ENCODE results near the gene INAFM2. TPM values are rescaled to one million over a fixed set of nuclear protein-coding genes. Genes with fewer than 3 reads are reported as not detected.

INAFM2 gene
- polyA plus RNA-seq, 1 donor, result 15.6 TPM

- DNase-seq, result no peak
These were observed 19.9 kb upstream of the INAFM2 start for GRCh38 chr15:40303576-40303975.

GRCh38 chr15:40305281-40305680, 18.2 kb upstream of the INAFM2 start:
- no peak for DNase-seq

GRCh38 chr15:40306371-40306770, 17.1 kb upstream of the INAFM2 start:
- no peak for DNase-seq

GRCh38 chr15:40306908-40307307, 16.6 kb upstream of the INAFM2 start:
- no peak for DNase-seq

DNA sequence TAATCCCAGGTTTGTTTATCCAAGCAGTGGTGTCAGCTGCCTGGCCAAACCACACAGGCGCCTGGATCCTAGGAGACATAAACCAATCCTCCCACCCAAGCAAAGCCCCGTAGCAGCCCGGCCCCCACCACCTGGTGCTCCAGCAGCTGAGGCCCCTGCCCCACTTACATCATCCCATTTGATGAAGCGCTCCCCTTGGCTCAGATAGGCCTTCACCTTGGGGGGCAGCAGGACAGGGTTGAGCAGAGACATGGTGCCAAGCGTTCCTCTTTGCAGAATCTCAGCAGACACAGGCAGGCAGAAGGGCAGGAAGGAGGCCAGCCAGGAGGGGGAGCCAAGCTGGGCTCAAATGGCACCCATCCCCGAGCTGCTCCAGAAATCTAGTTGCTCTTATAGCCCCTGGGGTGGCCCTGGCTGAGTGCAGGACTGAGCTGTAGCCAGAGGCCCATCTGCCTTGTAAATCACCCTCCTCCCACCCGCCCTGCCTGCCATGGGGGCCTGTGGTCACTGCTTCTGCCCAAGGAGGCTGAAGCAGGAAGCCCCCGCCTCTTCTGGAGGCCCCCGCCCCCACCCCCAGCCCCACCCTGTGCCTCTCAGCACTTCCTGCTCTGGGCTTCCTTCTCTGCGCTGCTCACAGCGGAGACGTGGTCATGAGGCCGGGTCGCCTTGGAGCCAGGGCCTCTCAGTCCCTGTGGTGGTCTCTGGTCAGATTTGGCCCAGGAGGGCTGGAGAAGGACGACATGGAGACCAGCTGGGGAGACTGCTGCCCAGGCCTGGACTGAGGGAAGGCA, 15.9 kb upstream of the INAFM2 start, which contains the start of gene PLCB2:
PLCB2 (minus strand) TSS at position 515 of the 791 bp plus-strand sequence; CDS start at position 252, 263 bp downstream.
- no peak for DNase-seq

- no peak for DNase-seq
These were observed 14.1 kb upstream of the INAFM2 start for GRCh38 chr15:40309344-40309862.

GRCh38 chr15:40310001-40310959, 13.2 kb upstream of the INAFM2 start:
- DNase-seq, result no peak

- DNase-seq, result no peak
These were observed 12.5 kb upstream of the INAFM2 start for GRCh38 chr15:40310993-40311392.

DNA sequence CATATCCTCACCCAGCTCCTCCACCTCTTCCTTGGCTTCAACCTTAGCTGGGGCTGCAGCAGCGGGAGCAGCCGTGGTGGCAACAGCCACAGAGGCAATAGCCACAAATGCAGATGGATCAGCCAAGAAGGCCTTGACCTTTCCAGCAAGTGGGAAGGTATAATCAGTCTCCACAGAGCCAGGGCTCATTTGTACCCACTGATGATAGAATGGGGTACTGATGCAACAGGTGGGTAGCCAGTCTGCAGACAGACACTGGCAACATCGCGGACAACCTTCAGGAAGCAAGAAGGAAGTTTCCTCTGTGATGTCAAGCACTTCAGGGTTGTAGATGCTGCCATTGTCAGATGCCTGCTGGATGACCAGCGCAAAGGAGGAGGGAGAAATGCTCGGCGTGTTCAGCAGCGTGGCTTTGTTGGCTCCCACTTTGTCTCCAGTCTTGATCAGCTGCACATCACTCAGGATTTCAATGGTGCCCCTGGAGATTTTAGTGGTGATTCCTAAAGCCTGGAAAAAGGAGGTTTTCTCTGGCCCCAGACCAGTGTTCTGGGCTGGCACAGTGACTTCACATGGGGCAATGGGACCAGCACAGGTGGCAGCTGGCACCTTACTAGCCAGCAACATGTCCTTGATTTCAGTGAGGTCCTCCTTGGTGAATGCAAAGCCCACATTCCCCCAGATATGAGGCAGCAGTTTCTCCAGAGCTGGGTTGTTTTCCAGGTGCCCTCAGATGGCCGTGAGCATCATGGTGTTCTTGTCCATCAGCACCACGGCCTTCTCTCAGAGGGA, 10.9 kb upstream of the INAFM2 start:
- no peak for DNase-seq

DNA sequence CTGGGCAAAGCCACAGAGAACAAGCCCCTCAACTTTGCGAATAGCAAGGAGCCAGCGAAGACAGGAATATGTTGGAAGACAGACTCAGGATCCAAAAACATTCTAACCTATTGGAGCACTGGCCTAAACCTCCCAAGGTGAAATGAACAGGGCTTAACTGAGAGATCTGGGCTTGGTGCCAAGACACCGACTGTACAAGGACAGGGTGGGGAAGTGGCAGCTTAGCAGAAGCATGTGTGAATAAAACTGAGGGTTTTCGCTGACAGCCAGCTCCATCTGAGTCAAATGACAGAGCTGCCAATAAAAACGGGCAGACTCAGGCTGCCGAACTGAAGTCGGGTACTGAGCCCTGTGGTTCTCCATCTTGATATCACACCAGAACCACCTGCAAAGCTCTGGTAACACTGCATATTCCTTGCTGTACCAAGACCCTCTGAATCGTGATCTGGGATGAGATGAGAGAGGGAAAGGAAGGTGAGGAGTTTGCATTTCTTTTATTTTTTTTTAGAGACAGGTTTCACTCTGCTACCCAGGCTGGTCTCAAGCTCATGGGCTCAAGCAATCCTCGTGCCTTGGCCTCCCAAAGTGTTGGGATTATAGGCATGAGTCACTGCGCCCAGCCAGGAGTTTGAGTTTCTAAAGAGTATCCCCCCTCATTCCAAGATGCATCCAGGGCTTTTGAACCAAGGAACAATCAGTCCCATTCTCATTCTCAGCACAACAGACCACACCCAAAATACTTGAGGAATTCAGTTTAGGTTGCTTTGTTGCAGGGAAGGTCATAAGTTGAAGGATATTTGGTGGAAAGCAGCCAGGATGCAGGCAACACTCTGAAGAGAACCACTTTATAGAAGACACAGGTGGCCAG, 9.7 kb upstream of the INAFM2 start:
- no peak for DNase-seq

DNA sequence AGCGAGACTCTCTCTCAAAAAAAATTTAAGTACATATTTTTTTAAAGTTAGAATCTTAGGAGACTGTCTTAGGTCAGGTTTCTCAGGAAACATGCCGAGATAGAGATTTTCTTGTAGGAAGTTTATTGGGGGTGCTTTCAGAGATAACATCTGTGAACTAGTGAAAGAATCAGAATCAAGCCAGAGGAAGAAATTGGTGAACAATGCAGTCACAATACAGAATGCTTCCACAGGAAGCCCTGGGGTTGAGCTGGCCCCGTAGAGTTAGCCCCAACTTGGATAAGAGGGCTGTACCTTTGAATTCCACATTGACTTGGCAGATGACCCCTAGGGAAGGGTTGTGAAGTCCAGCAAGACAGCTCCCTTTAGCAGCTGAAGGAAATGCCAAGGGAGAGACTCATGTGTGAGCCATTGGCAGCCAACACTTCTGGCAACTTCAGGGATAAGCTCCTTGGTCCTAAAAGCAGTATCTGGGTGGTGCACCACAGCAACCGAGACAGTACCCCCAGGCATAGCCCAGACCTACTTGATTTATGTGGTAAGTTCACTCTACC, 8.7 kb upstream of the INAFM2 start:
- DNase-seq, result no peak

GRCh38 chr15:40316931-40317330, 6.6 kb upstream of the INAFM2 start:
- no peak for DNase-seq

DNA sequence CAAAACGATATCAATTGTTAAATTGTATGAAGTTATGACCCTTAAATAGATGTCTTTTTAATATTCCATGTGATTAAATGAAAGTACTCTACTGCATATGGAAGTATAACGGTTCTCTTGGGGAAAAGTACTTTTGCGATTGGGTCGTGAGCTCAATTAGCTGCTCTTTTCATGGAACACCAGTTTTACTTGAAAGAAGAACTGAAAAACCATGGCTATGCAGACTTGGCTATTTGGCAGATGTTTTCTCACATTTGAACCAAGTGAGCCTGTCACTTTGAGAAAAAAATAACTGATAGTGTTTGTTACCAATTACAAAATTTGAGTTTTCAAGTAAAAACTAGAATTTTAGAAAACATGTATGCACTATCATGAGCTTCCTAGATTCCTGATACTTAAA, 5.9 kb upstream of the INAFM2 start:
- DNase-seq, result no peak

DNA sequence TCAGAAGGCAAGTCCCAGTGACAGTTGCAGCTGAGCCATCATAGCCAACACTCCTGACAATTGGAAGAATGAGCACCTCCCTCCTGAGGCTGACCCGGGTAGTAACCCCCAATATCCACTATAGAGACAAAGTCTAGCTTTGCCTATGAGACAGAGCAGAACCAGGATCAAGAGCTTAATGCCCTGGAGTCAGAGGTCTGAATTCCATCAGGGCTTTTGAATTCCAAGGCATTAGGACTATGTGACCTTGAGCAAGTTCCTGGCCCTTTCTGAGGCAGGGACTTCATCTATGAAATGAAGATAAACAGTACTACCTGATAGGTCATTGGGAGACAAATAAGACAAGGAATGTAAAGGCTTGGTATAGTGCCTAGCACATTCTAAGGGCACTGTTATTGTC, 3.1 kb upstream of the INAFM2 start:
- DNase-seq, result no peak

DNA sequence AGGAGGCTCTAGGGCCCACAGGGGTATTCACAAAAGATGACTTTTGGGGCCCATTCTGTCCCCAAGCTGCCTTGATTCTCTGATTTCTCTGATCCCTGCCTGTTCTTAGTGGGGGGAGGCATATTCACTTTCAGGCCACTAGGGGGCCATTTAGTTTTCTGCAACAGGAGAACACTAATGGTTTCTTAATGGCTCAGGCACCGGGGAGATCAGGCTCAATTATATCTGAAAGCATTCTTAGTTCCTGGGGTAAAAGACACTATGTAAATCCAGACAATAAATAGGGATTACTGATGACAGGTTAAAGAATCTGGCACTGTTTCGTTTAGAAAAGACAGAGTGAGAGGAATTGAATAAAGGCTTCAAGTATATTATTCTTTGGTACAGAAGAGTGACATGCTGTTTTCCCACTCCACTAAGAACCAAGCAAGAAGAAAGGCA, 2.5 kb upstream of the INAFM2 start:
- DNase-seq, result no peak

GRCh38 chr15:40322531-40323238, 807 bp upstream of the INAFM2 start:
- no peak for DNase-seq

DNA sequence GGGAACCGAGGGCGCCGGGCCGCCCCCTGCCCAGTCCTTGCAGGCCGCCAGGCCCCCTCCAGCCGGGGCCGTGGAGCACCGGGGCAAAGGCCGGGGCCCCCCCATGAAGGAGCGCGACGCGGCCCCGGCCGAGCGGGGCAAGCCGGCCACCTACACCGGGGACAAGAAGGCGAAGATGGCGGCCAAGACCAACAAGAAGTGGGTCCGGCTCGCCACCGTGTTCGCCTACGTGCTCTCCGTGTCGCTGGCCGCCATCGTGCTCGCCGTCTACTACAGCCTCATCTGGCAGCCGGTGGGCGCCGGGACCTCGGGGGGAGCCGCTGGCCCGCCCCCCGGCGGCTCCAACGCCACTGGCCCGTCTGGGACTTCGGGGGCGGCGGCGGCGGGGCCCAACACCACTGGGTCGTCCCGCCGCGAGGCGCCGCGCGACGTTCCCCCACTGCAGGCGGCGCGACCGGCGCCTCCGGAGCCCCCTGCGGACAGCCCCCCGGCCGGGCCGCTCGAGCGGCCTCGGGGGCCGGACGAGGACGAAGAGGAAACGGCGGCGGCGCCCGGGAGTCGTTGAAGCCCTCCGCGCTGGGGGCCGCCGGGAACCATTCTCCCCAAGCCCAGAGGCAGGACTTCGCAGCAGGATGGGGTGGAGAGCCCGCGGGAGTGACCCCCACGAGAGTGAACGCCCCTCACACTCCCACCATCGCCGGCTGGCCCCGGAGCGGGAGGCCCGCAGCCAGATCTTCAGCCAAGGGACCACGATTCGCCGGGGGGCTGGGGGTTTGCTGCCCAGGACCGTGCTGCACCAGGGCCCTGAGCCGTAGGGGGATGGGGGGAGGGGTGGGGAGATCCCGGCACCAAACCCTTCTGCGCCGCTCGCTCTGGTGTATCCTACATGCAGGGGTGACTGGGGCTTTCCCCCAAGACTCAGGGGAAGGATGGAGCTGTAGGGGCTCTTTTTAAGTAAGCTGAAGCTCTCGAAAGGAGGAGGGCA, 753 bp downstream of the INAFM2 start:
- DNase-seq, result no peak

GRCh38 chr15:40325188-40325587, 1.7 kb downstream of the INAFM2 start:
- DNase-seq, result no peak

DNA sequence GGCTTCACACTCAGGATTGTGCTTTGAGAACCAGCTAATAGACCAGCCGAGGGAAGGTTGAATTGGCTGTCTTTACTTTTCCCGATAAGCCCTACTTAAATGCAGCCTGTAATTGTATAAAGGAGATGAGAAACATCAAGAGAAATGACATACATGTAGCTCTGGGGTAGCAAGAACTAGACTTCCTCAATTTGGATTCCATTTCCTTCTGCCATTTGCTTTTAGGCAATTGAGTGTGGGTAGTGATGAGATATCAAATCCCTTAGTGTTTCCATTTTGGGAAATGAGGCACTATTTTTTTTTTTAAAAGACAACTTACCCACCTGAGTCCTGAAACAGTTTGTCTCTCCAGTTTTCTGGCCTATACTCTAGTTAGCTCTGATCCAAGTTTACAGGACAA, 2.2 kb downstream of the INAFM2 start:
- no peak for DNase-seq
